ENCODE measurements around the gene NEBL.

- TF ChIP-seq, protein P1, sequence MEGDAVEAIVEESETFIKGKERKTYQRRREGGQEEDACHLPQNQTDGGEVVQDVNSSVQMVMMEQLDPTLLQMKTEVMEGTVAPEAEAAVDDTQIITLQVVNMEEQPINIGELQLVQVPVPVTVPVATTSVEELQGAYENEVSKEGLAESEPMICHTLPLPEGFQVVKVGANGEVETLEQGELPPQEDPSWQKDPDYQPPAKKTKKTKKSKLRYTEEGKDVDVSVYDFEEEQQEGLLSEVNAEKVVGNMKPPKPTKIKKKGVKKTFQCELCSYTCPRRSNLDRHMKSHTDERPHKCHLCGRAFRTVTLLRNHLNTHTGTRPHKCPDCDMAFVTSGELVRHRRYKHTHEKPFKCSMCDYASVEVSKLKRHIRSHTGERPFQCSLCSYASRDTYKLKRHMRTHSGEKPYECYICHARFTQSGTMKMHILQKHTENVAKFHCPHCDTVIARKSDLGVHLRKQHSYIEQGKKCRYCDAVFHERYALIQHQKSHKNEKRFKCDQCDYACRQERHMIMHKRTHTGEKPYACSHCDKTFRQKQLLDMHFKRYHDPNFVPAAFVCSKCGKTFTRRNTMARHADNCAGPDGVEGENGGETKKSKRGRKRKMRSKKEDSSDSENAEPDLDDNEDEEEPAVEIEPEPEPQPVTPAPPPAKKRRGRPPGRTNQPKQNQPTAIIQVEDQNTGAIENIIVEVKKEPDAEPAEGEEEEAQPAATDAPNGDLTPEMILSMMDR (IDR thresholded peaks at IDR 0.05), result no peak
- TF ChIP-seq EZH2 (IDR thresholded peaks at IDR 0.05) (no peak), EZH2phosphoT487 (IDR thresholded peaks at IDR 0.05) (no peak)
Observed at GRCh38 chr10:20901110-20901509, 4.0 kb upstream of the NEBL start.
